ENCODE results near the gene SART3.

- no peak for TF ChIP-seq CTCF (IDR thresholded peaks at IDR 0.05)
- no peak for TF ChIP-seq POLR2AphosphoS5 (IDR thresholded peaks at IDR 0.05)
- TF ChIP-seq EP300 (IDR thresholded peaks at IDR 0.05), result no peak
- no peak for TF ChIP-seq POLR2A (IDR thresholded peaks at IDR 0.05)
Measured at GRCh38 chr12:108578264-108578663, 17.3 kb upstream of the SART3 start.
